HG03159 (cell line): ENCODE data around the gene CELA2A.

Source experiments
- ATAC-seq: cut with Tn5 transposase; IDR thresholded peaks from one replicate; pipeline ENCODE4 v1.9.1; 2021; ENCODE audit warnings: mild to moderate bottlenecking, moderate library complexity; ENCODE audit not compliant: unreplicated experiment

The CELA2A gene

DNA sequence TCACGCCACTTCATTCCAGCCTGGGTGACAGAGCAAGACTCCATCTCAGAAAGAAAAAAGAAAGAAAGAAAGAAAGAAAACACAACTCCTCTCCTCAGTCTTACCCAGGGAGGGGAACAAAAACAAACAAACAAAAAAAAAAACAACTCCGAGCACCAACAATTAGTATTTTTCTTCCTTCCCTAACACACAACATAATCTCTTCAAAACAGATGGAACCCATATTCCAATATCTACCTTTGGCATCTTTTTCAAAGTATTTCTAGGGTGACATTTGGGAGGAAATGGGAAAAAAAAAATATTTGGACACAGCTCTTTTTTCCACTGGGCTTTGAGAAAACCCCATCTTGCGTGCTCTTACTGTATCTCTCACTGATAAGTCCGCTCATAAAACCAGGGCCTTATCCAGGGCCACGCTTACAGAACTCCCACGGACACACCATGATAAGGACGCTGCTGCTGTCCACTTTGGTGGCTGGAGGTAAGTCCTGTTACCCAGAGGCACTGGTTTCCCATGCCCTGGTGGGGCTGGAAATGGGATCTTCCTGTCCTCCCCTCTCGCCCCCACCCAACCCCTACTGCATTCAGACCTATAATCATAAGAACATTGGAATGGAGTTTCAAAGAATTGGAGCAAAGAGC lies at the start of gene CELA2A:
CELA2A (plus strand) TSS at position 420 of the 642 bp plus-strand sequence; CDS start at position 442, 22 bp downstream.
- no peak for ATAC-seq

DNA sequence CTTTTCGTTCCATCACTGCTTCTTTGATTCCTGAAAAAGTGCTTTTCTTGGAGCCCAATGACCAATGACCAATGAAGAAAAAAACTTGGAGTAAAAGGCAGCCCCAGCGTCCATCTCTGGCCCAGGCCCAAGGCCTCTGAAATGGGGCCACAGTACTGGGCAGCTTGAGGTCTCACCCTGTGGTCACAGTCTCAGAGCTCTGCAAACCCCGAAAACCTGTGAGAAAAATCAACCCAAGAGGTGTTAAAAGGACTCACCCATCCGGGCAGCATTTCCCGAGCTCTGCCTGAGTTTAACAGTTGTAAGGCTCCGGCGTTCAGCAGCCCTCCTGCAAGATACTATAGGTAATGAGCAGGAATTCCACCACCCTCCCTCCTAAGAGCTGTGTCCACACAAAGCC lies 49.0 kb upstream of the CELA2A start:
- ATAC-seq = no peak

DNA sequence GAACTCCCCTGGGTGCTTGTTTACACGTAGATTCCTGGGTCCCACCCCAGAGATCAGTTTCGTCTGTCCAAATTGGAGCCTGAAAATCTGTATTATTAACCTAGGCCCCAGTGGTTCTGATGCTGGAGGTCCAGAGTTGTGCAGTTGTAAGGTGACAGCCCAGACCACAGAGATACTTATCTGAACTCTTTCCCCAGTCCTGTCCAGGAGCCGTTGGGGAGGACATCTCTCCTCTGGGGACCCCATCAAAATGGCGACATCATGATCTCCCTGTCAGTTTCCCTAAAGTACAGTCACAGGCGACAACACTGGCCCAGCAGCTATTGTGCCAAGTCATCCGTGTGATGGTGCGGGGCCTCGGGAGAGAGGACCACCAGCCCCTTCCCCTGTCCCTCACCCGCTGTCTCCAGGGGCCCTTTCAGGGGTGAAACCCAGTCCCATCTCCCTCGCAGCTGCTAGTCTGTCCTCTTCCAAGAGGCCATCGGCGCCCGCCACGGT lies 47.6 kb upstream of the CELA2A start:
- ATAC-seq = no peak

DNA sequence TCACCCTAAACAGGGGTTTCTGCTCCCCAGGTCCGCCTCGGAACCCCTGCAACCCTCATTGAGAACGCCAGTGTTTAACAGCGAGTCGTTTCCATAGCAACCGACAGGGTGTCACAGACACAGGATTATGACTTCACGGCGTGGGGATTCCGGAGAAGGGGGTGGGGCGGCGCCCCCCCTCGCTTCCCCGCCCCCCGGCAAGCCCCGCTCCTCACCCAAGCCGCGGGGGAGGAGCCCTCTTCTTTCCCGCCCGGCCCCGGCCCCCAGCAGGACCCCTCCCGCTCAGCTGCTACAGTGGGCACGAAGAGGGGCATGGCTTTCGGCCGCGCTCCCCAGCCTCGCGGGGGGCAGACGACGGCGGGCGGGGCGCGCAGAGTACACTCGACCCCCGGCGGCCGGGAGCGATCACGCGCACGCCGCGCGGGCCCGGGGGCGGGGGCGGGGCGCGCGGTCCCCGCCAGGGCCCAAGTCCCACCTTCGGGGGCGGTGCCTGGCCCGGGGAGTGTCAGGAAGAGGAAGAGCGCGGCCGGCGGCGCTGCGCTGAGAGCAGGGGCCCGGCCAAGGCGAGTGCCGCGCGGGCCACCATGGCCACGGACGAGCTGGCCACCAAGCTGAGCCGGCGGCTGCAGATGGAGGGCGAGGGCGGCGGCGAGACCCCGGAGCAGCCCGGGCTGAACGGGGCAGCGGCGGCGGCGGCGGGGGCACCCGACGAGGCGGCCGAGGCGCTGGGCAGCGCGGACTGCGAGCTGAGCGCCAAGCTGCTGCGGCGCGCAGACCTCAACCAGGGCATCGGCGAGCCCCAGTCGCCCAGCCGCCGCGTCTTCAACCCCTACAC lies 46.9 kb upstream of the CELA2A start, which contains the start of gene EFHD2:
EFHD2 (plus strand) TSS at position 501 of the 835 bp plus-strand sequence; CDS start at position 585, 84 bp downstream.
- peak; percentile 74 for ATAC-seq

GRCh38 chr1:15410223-15410883 lies 46.2 kb upstream of the CELA2A start:
- no peak for ATAC-seq

- ATAC-seq = no peak
Observed at GRCh38 chr1:15410884-15411245, 45.7 kb upstream of the CELA2A start.

GRCh38 chr1:15411593-15412137 lies 44.9 kb upstream of the CELA2A start:
- peak; percentile 66 for ATAC-seq

DNA sequence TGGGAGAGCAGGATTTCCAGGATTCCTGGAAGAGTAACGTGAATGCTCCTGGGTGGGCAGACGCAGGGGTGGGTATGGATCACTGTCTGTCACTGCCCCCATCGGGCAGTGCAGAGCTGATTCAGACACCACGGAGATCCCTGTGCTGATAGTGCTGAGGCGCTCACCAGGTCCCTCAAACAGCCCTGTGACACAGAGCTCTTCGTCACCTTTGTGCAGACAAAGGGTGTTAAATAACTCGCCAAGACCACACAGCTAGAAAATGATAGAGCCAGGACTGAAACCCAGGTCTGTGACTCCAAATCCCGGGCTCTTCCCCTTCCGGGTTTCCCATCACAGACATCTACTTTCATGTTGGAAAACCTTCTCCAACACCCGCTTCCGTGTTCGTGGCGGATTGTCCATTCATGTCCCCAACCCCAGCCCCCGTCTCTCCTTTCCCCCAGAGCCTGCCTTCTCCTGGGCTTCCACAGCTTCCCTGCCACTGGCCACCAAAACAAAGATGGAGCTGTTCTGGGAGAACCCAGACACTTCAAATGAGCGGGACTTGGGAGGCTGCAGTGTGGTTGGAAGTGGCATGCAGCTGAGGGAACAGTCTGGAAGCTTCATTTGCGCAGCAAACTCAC lies 44.2 kb upstream of the CELA2A start:
- no peak for ATAC-seq

GRCh38 chr1:15412843-15413242 lies 43.7 kb upstream of the CELA2A start:
- ATAC-seq = no peak

- no peak for ATAC-seq
Observed at GRCh38 chr1:15413563-15414444, 42.7 kb upstream of the CELA2A start.

DNA sequence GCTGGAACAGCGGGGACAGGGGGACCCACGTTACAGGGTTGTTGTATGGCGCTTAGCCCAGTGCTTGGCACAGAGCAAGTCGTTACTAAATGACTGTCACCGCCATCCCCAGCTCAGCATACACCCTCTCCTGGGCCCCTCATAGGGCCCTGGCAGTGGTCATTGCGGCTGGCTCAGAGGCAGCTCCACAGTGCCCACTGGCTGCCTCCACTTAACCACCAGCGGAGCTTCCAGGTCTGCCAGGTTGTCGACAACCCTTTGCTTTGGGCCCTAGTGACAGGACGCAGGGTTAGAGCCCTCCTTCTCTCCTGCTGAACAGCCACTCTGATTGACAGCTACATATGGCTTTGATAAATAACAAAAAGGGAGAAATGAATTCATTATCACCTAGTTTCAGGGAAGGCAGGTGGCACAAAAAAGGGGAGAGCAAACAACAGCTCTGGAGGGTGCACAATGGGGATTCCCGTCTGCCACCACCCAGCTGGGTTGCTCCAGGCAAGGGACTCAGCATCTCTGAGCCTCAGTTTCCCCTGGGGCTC lies 42.0 kb upstream of the CELA2A start:
- no peak for ATAC-seq

DNA sequence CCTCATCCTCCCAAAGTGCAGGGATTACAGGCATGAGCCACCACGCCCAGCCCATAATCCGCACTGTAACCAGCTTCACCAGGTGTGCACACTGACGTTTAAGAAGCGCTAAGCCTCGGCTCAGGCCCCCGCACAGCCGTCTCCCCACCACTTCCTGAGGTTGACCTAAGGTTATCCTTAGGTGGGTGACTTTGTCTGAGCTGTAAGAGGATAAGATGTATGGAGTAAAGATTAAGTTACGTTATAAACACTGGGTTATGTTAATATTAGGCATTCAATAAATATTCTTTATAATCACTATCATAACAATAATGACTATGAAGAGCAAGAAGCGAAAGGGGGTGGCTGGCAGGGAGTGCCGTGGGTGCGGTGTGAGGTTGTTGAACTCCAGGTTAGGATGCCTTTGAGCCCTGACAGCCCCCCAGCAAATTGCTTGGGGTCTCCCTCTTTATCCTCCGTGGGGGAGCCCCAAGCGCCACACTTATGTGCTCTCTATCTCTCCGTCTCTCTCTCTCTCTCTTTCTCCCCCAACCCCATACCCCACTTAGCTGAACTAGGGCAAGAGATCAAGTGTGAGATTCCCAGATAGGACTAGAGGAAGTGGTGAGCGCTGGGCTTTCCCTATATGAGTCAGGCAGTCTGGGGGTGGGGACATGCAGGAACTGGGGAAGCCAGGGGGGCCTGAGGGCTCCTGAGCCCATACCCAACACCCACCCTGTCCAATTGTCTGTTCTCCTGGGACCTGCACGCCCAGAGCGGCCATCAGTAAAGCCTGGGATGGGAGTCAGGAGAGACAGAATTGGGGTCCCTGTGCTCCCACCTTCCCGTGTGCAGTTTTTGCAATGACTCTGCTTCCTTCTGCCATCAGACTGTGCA lies 39.2 kb upstream of the CELA2A start:
- peak; percentile 50 for ATAC-seq

GRCh38 chr1:15418806-15419515 lies 37.6 kb upstream of the CELA2A start:
- no peak for ATAC-seq

DNA sequence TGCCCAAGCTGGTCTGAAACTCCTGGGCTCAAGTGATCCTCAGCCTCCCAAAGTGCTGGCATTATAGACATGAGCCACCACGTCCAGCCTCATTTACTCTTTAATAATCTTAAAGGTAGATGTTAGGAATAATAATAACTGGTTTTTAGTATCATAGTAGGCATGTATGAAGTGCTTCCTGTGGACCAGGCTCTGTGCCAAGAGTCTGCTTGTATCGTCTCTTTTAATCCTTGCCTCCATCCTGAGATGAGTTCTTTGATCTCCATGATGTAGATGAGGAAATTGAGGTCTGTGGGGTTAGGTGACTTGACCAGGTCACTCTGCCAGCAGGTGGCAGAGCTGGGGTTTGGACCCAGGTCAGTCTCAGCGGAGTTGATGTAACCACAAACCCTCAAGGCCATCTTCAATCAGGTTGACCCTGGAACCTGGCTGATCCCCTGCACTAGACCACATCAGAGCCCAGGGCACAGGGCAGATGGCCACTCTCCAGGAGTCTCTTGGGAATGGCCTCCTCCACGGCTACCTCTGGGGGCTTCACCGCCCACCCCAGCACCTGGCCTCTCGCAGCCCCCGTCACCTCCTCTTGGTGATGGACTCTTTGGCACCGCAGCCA lies 35.6 kb upstream of the CELA2A start:
- ATAC-seq = no peak

DNA sequence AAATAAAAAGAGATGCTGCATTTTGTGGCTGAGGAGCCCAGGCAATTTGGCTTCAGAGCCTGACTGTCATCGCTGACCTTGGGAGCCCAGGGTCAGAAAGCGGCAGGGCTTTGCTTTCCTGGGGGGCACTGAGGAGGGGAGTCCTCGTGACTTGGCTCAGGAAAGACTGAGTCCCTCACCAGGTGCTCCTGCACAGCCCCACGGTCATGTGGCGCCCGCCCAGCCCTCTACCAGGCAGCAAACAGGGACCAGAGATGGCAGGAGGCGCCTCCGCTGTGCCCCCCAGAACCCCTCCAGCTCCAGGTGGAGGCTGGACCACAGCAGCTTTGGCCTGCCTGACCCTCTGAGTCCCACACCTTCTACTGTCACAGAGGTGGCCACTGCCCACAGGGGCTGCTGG lies 33.7 kb upstream of the CELA2A start:
- ATAC-seq = no peak

GRCh38 chr1:15423355-15424077 lies 33.0 kb upstream of the CELA2A start:
- ATAC-seq = no peak

GRCh38 chr1:15424146-15424667 lies 32.3 kb upstream of the CELA2A start:
- no peak for ATAC-seq
